A673 (cell line): ENCODE measurements around the gene ZNRF3.

Source experiments
- CTCF ChIP-seq: fragments of 300-800, 200-600 bp; sonication (generic); conservative IDR thresholded peaks from 2 replicates; pipeline ENCODE4 v1.5.1; 2017; ENCODE audit warnings: low read depth, mild to moderate bottlenecking, antibody characterized with exemption, low read length, moderate library complexity, mixed read lengths
- EZH2 ChIP-seq: fragments of 200-600 bp; sonication (generic); IDR thresholded peaks from 2 replicates; pipeline ENCODE4 v1.6.1; 2017; ENCODE audit warnings: borderline replicate concordance, low read depth, mild to moderate bottlenecking, mixed read lengths, antibody characterized with exemption, low read length; ENCODE audit not compliant: poor library complexity, severe bottlenecking

- TF ChIP-seq CTCF: no peak
- no peak for TF ChIP-seq EZH2
Observed at GRCh38 chr22:28914201-28914600, 30.8 kb downstream of the ZNRF3 start.
